Measurements from ENCODE around the gene DRAP1.
A peak's percentile ranks its signal among the peaks of the same experiment; 100 is the strongest.

The DRAP1 gene

GRCh38 chr11:65903715-65904114 lies 15.5 kb upstream of the DRAP1 start:
- DNase-seq (ENCODE audit: low spot score) = no peak

GRCh38 chr11:65906602-65907001 lies 12.6 kb upstream of the DRAP1 start:
- DNase-seq (ENCODE audit: low spot score) = no peak
- no peak for FAIRE-seq

More at GRCh38 chr11:65903715-65904114, 15.5 kb upstream of the DRAP1 start:
- no peak for FAIRE-seq

- FAIRE-seq (no peak), DNase-seq (ENCODE audit: low spot score) (no peak)
These were observed 11.3 kb upstream of the DRAP1 start for GRCh38 chr11:65907878-65908277.

DNA sequence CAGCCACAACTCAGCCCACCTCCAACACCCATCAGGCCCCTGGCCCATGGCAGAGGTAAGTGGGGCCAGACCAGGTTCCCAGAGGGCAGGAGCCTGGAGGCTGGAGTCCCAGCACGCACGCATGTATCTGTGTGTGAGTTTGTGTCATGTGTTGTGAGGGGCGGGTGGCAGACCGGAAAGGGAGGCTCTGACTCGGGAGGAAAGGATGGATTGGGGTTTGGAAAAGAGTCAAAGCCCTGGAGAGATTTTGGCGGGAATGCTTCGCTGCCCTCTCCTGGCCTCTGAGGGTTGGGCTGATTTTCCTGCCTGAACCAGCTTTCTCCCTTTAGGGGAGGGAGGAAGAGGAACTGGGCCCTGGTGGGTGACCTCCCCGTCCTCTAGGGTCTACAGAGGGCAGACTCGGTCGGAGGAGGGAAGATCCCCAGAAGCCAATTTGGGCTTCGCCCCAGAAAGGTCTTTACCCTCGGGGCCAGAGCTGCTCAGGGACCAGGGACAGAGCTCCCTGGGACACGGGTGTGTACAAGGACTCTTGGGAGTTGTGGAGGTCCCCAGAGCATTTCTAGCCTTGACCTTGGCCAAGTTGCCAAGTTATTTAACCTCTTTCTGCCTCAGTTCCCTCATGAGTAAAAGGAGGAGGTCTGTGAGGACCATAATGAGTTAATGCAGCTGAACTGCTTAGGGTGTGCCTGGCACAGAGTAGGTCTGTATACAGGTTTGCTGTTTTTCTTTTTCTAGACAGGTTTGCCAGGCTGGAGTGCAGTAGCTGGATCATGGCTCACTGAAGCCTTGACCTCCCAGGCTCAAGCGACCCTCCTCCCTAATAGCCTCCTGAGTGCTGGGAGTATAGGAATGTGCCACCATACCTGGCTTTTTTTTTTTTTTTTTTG lies 7.3 kb upstream of the DRAP1 start:
- peak; percentile 91 for DNase-seq (ENCODE audit: low spot score)
- FAIRE-seq = peak; percentile 76

GRCh38 chr11:65912845-65913244 lies 6.4 kb upstream of the DRAP1 start:
- DNase-seq (ENCODE audit: low spot score) = peak; percentile 79
- FAIRE-seq = no peak

- no peak for FAIRE-seq
- no peak for DNase-seq (ENCODE audit: low spot score)
These were observed 4.0 kb upstream of the DRAP1 start for GRCh38 chr11:65915101-65915820.

GRCh38 chr11:65915821-65916251 lies 3.4 kb upstream of the DRAP1 start:
- DNase-seq (ENCODE audit: low spot score) = peak; percentile 95
- peak; percentile 83 for FAIRE-seq

GRCh38 chr11:65916391-65916790 lies 2.8 kb upstream of the DRAP1 start:
- no peak for FAIRE-seq
- no peak for DNase-seq (ENCODE audit: low spot score)

DNA sequence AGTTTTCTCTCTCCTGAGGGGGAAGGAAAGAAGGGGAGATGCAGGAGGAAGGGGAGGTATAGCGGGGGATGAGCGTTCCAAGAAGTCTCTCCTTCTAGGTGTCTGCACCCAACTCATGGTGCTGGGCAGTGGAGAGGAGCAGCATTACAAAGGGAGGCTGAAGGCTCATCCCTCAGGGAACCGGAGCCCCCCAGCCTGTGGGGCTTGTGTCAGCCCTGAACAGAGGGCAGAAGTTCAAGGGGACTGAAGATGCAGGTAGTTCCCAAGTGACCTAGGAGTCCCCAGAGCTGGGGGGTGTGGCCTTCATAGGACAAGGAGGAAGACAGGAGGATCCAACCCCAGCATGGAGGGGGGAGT lies 2.2 kb upstream of the DRAP1 start:
- FAIRE-seq = no peak
- DNase-seq (ENCODE audit: low spot score) = no peak

GRCh38 chr11:65917434-65918210 lies 1.6 kb upstream of the DRAP1 start:
- no peak for DNase-seq (ENCODE audit: low spot score)
- FAIRE-seq = no peak

GRCh38 chr11:65918211-65919140 lies 750 bp upstream of the DRAP1 start, which contains the start of gene C11orf68:
C11orf68 (minus strand) TSS chr11:65919062; CDS start chr11:65919031, 31 bp downstream.
- FAIRE-seq = no peak
- no peak for DNase-seq (ENCODE audit: low spot score)

DNA sequence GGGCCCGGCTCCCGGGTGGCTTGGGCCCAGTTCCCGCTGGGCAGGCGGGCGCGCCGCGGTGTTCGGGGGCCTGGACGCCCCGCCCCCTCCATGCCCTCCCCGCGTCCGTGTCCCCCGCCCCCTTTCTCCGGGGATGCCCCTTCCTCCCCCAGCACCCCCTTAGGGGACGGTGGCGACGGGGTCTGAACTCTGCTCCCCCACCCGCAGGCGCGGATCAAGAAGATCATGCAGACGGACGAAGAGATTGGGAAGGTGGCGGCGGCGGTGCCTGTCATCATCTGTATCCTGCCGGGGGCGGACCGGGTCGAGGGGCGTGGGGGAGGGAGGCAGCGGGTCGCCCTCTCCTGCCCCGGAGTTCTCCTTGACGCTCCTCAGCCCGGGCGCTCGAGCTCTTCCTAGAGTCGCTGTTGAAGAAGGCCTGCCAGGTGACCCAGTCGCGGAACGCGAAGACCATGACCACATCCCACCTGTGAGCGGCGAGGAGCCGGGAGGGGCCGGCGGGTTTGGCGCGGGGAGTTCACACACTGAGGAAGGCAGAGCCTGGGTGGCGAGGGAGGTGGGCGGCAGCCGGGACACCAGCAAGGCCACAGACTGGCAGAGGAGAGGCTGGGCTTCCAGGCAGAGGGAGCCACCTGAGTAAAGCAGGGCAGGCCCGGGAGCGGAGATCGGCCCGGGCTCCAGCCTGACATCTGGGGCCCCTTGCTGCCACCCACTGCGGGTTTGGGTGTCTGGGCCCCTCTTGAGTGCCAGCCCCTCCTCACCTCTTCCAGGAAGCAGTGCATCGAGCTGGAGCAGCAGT lies 546 bp downstream of the DRAP1 start:
- FAIRE-seq (no peak), DNase-seq (ENCODE audit: low spot score) (no peak)

DNA sequence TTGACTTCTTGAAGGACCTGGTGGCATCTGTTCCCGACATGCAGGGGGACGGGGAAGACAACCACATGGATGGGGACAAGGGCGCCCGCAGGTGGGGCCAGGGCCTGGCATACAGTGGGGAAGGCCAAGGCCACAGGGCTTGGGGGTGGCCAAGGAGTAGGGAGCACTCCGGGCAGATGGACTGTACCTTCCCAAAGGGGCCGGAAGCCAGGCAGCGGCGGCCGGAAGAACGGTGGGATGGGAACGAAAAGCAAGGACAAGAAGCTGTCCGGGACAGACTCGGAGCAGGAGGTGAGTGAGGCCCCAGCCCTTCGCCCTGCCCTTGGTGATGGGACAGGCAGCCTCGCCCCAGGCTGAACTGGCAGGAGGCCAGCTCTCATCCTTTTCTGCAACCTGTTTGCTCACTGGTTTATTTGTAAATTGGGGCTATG lies 1.2 kb downstream of the DRAP1 start:
- FAIRE-seq (no peak), DNase-seq (ENCODE audit: low spot score) (no peak)

- DNase-seq (ENCODE audit: low spot score) (no peak), FAIRE-seq (no peak)
These were observed 1.9 kb downstream of the DRAP1 start for GRCh38 chr11:65921033-65921555.

DNA sequence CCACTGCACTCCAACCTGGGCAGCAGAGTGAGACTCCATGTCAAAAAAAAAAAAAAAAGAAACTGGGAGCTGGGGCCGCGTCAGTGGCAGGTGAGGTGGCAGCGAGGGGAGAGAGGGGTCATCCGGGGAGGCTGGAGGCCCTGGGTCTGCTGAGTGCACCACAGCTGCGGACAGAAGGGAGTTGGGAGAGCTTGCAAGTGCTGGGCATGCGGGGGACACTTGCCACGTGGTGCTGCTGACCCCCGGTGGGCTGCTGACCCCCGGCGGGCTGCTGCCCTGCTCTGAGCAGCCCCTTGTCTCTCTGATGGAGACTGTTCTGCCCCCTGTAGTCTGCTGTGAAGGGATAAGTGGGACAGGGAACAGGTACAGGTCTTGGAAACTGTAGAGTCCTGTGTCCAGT lies 2.6 kb downstream of the DRAP1 start:
- DNase-seq (ENCODE audit: low spot score) = no peak
- FAIRE-seq = no peak

- FAIRE-seq = no peak
- DNase-seq (ENCODE audit: low spot score) = no peak
These were observed 3.3 kb downstream of the DRAP1 start for GRCh38 chr11:65922565-65922964.

DNA sequence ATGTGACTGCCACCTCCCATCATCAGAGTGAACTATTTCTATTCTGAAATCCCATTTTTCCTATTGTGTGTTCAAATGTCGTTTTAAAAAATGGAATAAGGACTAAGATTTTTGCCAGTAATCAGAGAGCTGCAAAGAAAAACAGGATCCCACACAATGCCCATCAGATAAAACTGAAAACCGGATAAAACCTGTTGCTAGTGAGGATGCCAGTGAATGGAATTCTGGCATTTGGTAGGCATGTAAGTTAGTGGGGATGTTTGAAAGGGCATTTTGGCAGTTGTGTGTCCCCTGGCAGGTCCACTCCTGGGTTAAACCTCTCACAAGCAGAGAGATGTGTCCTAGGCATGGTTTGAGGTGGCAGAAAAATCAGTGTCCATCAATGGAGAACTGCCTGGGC lies 6.2 kb downstream of the DRAP1 start:
- no peak for DNase-seq (ENCODE audit: low spot score)
- FAIRE-seq = no peak

- FAIRE-seq = no peak
- DNase-seq (ENCODE audit: low spot score) = no peak
These were observed 8.7 kb downstream of the DRAP1 start for GRCh38 chr11:65927904-65928397.

DNA sequence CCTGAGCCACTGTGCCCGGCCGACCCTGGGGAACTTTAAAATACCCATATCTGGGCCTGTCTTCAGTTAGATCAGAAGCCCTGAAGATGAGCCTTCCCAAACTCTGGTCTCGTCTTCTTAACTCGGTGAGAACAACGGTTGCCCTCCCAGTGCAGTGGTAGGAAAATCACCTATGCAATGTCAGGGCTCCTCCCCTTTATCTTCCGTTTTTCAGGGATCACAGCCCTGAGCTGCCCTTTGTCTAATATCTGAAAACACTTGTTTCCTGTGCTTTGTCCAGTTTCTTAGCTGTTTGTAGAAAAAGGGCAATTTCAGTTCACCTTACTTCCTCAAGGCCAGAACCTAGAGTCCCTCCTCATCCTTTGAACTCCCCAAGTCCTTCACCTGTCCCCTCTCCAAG lies 9.4 kb downstream of the DRAP1 start:
- no peak for FAIRE-seq
- DNase-seq (ENCODE audit: low spot score) = no peak
